PC-3 (cell line): ENCODE measurements around the gene BTG4. TPM values are rescaled to one million over a fixed set of nuclear protein-coding genes. Genes with fewer than 3 reads are reported as not detected.

Source experiments
- ATAC-seq: fragments of 200-7000 bp; cut with Tn5 transposase; 2 replicates; pipeline ENCODE4 v1.9.1; 2020; ENCODE audit warnings: mild to moderate bottlenecking, moderate library complexity
- BruUV-seq: library from RNA; stranded (reverse); fragments of 400-500 nt; replicated peaks from 2 replicates; lab custom pipeline; 2021; lab: Mats Ljungman, UMichigan
- CTCF ChIA-PET: fragments of 300-600 bp; sonication (Branson Sonifier 250); formaldehyde crosslinking; loops from one replicate; lab custom pipeline; 2022; ENCODE audit warnings: antibody characterized with exemption; lab: Charles Lee
- POLR2A ChIA-PET: fragments of 300-600 bp; sonication (Branson Sonifier 250); formaldehyde crosslinking; loops from one replicate; lab custom pipeline; 2022; ENCODE audit warnings: antibody characterized with exemption; ENCODE audit not compliant: unreplicated experiment; lab: Charles Lee
- DNase-seq: peaks from one replicate; pipeline ENCODE4 v3.0.0-alpha.2; 2015
- H2AFZ ChIP-seq: fragments of 300-600 bp; sonication (generic); 2 replicates; pipeline ENCODE4 v1.6.0; 2016; ENCODE audit warnings: antibody characterized with exemption, low read length
- H3F3A ChIP-seq: fragments of 300-600 bp; sonication (generic); one replicate; pipeline ENCODE4 v1.6.0; 2017; ENCODE audit warnings: antibody characterized with exemption, low read length, control low read depth, mild to moderate bottlenecking; ENCODE audit not compliant: unreplicated experiment
- H3K27ac ChIP-seq: fragments of 300-600 bp; sonication (generic); 2 replicates; pipeline ENCODE4 v1.5.1; 2016; ENCODE audit warnings: mild to moderate bottlenecking, low read length
- H3K27me3 ChIP-seq: fragments of 300-600 bp; sonication (generic); 2 replicates; pipeline ENCODE4 v1.6.1; 2016; ENCODE audit warnings: low read length, mixed read lengths
- H3K36me3 ChIP-seq: fragments of 300-600 bp; sonication (generic); 2 replicates; pipeline ENCODE4 v1.6.1; 2016; ENCODE audit warnings: low read depth, mixed run types, low read length, mixed read lengths
- H3K4me1 ChIP-seq: fragments of 300-600 bp; sonication (generic); 2 replicates; pipeline ENCODE4 v1.5.1; 2016; ENCODE audit warnings: low read length; ENCODE audit not compliant: insufficient read depth
- H3K4me2 ChIP-seq: fragments of 300-600 bp; sonication (generic); 2 replicates; pipeline ENCODE4 v1.6.0; 2016; ENCODE audit warnings: low read length
- H3K4me3 ChIP-seq: fragments of 300-600 bp; sonication (generic); 2 replicates; pipeline ENCODE4 v1.5.1; 2016; ENCODE audit warnings: mild to moderate bottlenecking, low read length, mixed read lengths
- H3K79me2 ChIP-seq: fragments of 300-600 bp; sonication (generic); 2 replicates; pipeline ENCODE4 v1.6.1; 2017; ENCODE audit warnings: low read length, mixed read lengths
- H3K9ac ChIP-seq: fragments of 300-600 bp; sonication (generic); 2 replicates; pipeline ENCODE4 v1.6.0; 2016; ENCODE audit warnings: mild to moderate bottlenecking, low read length
- H3K9me2 ChIP-seq: fragments of 300-600 bp; sonication (generic); replicated peaks from 2 replicates; pipeline ENCODE4 v1.6.1; 2016; ENCODE audit warnings: mixed run types, low read length, mixed read lengths
- H3K9me3 ChIP-seq: fragments of 300-600 bp; sonication (generic); 2 replicates; pipeline ENCODE4 v1.6.1; 2016; ENCODE audit warnings: low read length, mixed read lengths
- H4K20me1 ChIP-seq: fragments of 300-600 bp; sonication (generic); 2 replicates; pipeline ENCODE4 v1.6.1; 2016; ENCODE audit warnings: low read length, mixed read lengths
- CTCF ChIP-seq: fragments of 300-600 bp; sonication (generic); conservative IDR thresholded peaks from 2 replicates; pipeline ENCODE4 v1.5.1; 2017; ENCODE audit warnings: antibody characterized with exemption, low read depth, mild to moderate bottlenecking, low read length
- EZH2 ChIP-seq: fragments of 300-600 bp; sonication (generic); IDR thresholded peaks from one replicate; pipeline ENCODE4 v1.6.1; 2017; ENCODE audit warnings: antibody characterized with exemption, mild to moderate bottlenecking, low read length; ENCODE audit not compliant: unreplicated experiment
- EZH2phosphoT487 ChIP-seq: fragments of 300-600 bp; sonication (generic); IDR thresholded peaks from 2 replicates; pipeline ENCODE4 v1.6.1; 2018; ENCODE audit warnings: mild to moderate bottlenecking, antibody characterized with exemption, low read length, borderline replicate concordance
- intact Hi-C: fragments of 100-400 bp; cut with micrococcal nuclease; formaldehyde crosslinking; loops from 2 replicates; pipeline ENCODE4 v1.9.0; 2023
- total RNA-seq: library from RNA; depleted of rRNA; stranded (reverse); fragments of >200 nt; gene quantifications from 2 replicates; pipeline ENCODE4 v1.2.3, GENCODE V29; 2014

The BTG4 gene
- total RNA-seq, 1 experiment from 2014 or later = not detected

- peak; percentile 23 for ATAC-seq
- CTCF ChIA-PET = interaction anchor here (0.5 to 1.0 kb wide), 3 partner anchors 164 to 291 kb away, joined by 3 read pairs; no protein-coding TSS in a partner anchor
Measured at GRCh38 chr11:111561306-111561705, 49.1 kb upstream of the BTG4 start.

GRCh38 chr11:111560800-111561199 is 48.6 kb upstream of the BTG4 start:
- H4K20me1 ChIP-seq = no peaks in the 10 kb centered on the region
- no peaks in the 10 kb centered on the region for H3K9me2 ChIP-seq
- intact Hi-C loops = no loop called here
- no TSS peak for BruUV-seq
- peaks cover 5% of the 10 kb centered on the region; the same call in 1 of the 2 replicates for H3K36me3 ChIP-seq
- ChIA-PET CTCF (interaction anchor here (0.5 kb wide), 1 partner anchor 288 kb away, joined by 3 read pairs; no protein-coding TSS in a partner anchor), POLR2A (no interaction called here)
- H3K27ac ChIP-seq = peak overlapping the region; percentile 96
- peak overlapping the region; percentile 78 for H3K4me2 ChIP-seq
- H3K9me3 ChIP-seq = no peaks in the 10 kb centered on the region
- no peaks in the 10 kb centered on the region for H3K27me3 ChIP-seq
- ATAC-seq = no peak
- TF ChIP-seq EZH2 = no peak
- no peak for TF ChIP-seq EZH2phosphoT487
- TF ChIP-seq CTCF = no peak
- no peaks in the 10 kb centered on the region for H3K79me2 ChIP-seq
- no peak for DNase-seq
- no peak overlapping the region for H3K4me3 ChIP-seq
- H3K9ac ChIP-seq = peak overlapping the region; percentile 18; the same call in 1 of the 2 replicates
- peaks cover 34% of the 10 kb centered on the region for H3F3A ChIP-seq
- no peak overlapping the region for H2AFZ ChIP-seq
- H3K4me1 ChIP-seq = peaks cover 70% of the 10 kb centered on the region

More at GRCh38 chr11:111561306-111561705, 49.1 kb upstream of the BTG4 start:
- DNase-seq = peak; percentile 70
- POLR2A ChIA-PET = interaction anchor here (0.5 to 0.6 kb wide), 3 partner anchors 23 to 204 kb away, joined by 3 to 7 read pairs (median 3); no protein-coding TSS in a partner anchor
- peaks cover 2% of the 10 kb centered on the region; the same call in 1 of the 2 replicates for H3K36me3 ChIP-seq
- intact Hi-C loops = no loop called here
- H3K4me2 ChIP-seq = peak overlapping the region; percentile 78
- no peaks in the 10 kb centered on the region for H3K27me3 ChIP-seq
- peak overlapping the region; percentile 73 for H3K9ac ChIP-seq
- peak overlapping the region; percentile 34; the same call in 1 of the 2 replicates for H3K4me3 ChIP-seq
- peaks cover 34% of the 10 kb centered on the region for H3F3A ChIP-seq
- peak overlapping the region; percentile 96 for H3K27ac ChIP-seq
- H3K9me3 ChIP-seq = no peaks in the 10 kb centered on the region
- no TSS peak for BruUV-seq
- no peaks in the 10 kb centered on the region for H4K20me1 ChIP-seq
- H3K79me2 ChIP-seq = no peaks in the 10 kb centered on the region
- H3K4me1 ChIP-seq = peaks cover 66% of the 10 kb centered on the region
- H2AFZ ChIP-seq = peak overlapping the region; percentile 12
- TF ChIP-seq CTCF (no peak), EZH2 (no peak), EZH2phosphoT487 (no peak)
- no peaks in the 10 kb centered on the region for H3K9me2 ChIP-seq

- TF ChIP-seq EZH2 (no peak), CTCF (no peak), EZH2phosphoT487 (no peak)
- H3K36me3 ChIP-seq = peaks cover 5% of the 10 kb centered on the region; the same call in 1 of the 2 replicates
- ChIA-PET POLR2A (no interaction called here), CTCF (interaction anchor here (0.5 kb wide), 1 partner anchor 758 kb away, joined by 4 read pairs; no protein-coding TSS in a partner anchor)
- BruUV-seq = no TSS peak
- H2AFZ ChIP-seq = peak overlapping the region; percentile 46; the same call in 1 of the 2 replicates
- intact Hi-C loops = no loop called here
- peak overlapping the region; percentile 96 for H3K27ac ChIP-seq
- H3K27me3 ChIP-seq = no peaks in the 10 kb centered on the region
- ATAC-seq (no peak), DNase-seq (peak; percentile 43)
- H3K9ac ChIP-seq = no peak overlapping the region
- no peaks in the 10 kb centered on the region for H3K9me3 ChIP-seq
- no peaks in the 10 kb centered on the region for H3K79me2 ChIP-seq
- peaks cover 79% of the 10 kb centered on the region for H3K4me1 ChIP-seq
- H3K4me2 ChIP-seq = peak overlapping the region; percentile 26
- peaks cover 34% of the 10 kb centered on the region for H3F3A ChIP-seq
- H3K4me3 ChIP-seq = no peak overlapping the region
- no peaks in the 10 kb centered on the region for H3K9me2 ChIP-seq
- no peaks in the 10 kb centered on the region for H4K20me1 ChIP-seq
Measured at GRCh38 chr11:111559800-111560464, 47.7 kb upstream of the BTG4 start.
